Neural crest cell (in vitro differentiated cells): ENCODE measurements around the gene VSTM5. TPM values are rescaled to one million over a fixed set of nuclear protein-coding genes. Genes with fewer than 3 reads are reported as not detected.

Source experiments
- DNase-seq: peaks from one replicate; pipeline ENCODE4 v3.0.0; 2021; ENCODE audit warnings: low read depth, mixed read lengths, low spot score
- H3K27ac Mint-ChIP-seq: one replicate; pipeline ENCODE4 v1.8.0; 2021; ENCODE audit warnings: mild to moderate bottlenecking, mixed read lengths; ENCODE audit not compliant: unreplicated experiment
- H3K27me3 Mint-ChIP-seq: 2 replicates; pipeline ENCODE4 v1.8.0; 2021; ENCODE audit warnings: low read depth, mild to moderate bottlenecking, mixed read lengths
- H3K36me3 Mint-ChIP-seq: 2 replicates; pipeline ENCODE4 v1.8.0; 2021; ENCODE audit warnings: low read depth, mild to moderate bottlenecking, mixed read lengths
- H3K4me1 Mint-ChIP-seq: 2 replicates; pipeline ENCODE4 v1.8.0; 2021; ENCODE audit warnings: mixed read lengths
- H3K4me3 Mint-ChIP-seq: one replicate; pipeline ENCODE4 v1.8.0; 2021; ENCODE audit warnings: mild to moderate bottlenecking, mixed read lengths
- H3K9me3 Mint-ChIP-seq: 2 replicates; pipeline ENCODE4 v1.8.0; 2021; ENCODE audit warnings: mixed read lengths
- CTCF ChIP-seq: fragments of 200-600 bp; sonication (generic); conservative IDR thresholded peaks from 2 replicates; pipeline ENCODE4 v1.5.0; 2021; ENCODE audit warnings: antibody characterized with exemption, mild to moderate bottlenecking
- total RNA-seq: library from RNA; stranded (reverse); gene quantifications from 2 replicates; pipeline ENCODE4 v1.2.1, GENCODE V29; 2021

Gene VSTM5
- total RNA-seq, 1 donor from 2014 or later: not detected

GRCh38 chr11:93770160-93770559 is 80.3 kb downstream of the VSTM5 start:
- peaks cover 2% of the 10 kb centered on the region for H3K4me1 Mint-ChIP-seq
- H3K27ac Mint-ChIP-seq: no peak overlapping the region
- no peak for TF ChIP-seq CTCF
- no peaks in the 10 kb centered on the region for H3K9me3 Mint-ChIP-seq
- H3K4me3 Mint-ChIP-seq: no peak overlapping the region
- H3K36me3 Mint-ChIP-seq: no peaks in the 10 kb centered on the region
- no peak for DNase-seq
- no peaks in the 10 kb centered on the region for H3K27me3 Mint-ChIP-seq

Other genes with a start within 250 kb of the VSTM5 start
- gene CEP295, start 188.9 kb downstream of the VSTM5 start, total RNA-seq: 24.5 and 24.7 TPM in 2 replicates
- 151 and 154 TPM in 2 replicates for gene TAF1D, start 109.1 kb downstream of the VSTM5 start, total RNA-seq
- gene C11orf54, start 108.9 kb downstream of the VSTM5 start, total RNA-seq: 25.7 and 27.5 TPM in 2 replicates
- gene MED17, start 66.3 kb downstream of the VSTM5 start, total RNA-seq: 62.3 and 64.0 TPM in 2 replicates
- gene HEPHL1, start 170.7 kb upstream of the VSTM5 start, total RNA-seq: not detected in 2 replicates